A673 (cell line): Measurements from ENCODE around the gene DPH1. TPM values are rescaled to one million over a fixed set of nuclear protein-coding genes. Genes with fewer than 3 reads are reported as not detected.

Source experiments
- BruUV-seq: library from RNA; stranded (reverse); fragments of 400-500 nt; replicated peaks from 2 replicates; lab custom pipeline; 2021; lab: Mats Ljungman, UMichigan
- CTCF ChIA-PET: fragments of 300-600 bp; sonication (Branson Sonifier 250); formaldehyde crosslinking; loops from one replicate; lab custom pipeline; 2022; ENCODE audit warnings: antibody characterized with exemption; lab: Charles Lee
- POLR2A ChIA-PET: fragments of 300-600 bp; sonication (Branson Sonifier 250); formaldehyde crosslinking; loops from one replicate; lab custom pipeline; 2022; ENCODE audit warnings: antibody characterized with exemption; ENCODE audit not compliant: low non-redundant PET; lab: Charles Lee
- DNase-seq: peaks from one replicate; pipeline ENCODE4 v3.0.0-alpha.2; 2015; ENCODE audit warnings: low spot score
- H3K27ac ChIP-seq: fragments of 200-600 bp; sonication (generic); 2 replicates; pipeline ENCODE4 v1.5.1; 2016; ENCODE audit warnings: mixed run types, low read depth, mild to moderate bottlenecking, mixed read lengths, antibody characterized with exemption, low read length; ENCODE audit not compliant: poor library complexity, severe bottlenecking
- H3K27me3 ChIP-seq: fragments of 200-600 bp; sonication (generic); replicated peaks from 2 replicates; pipeline ENCODE4 v1.6.1; 2017; ENCODE audit warnings: mixed run types, low read depth, mild to moderate bottlenecking, mixed read lengths, antibody characterized with exemption, low read length; ENCODE audit not compliant: insufficient read depth, poor library complexity
- H3K36me3 ChIP-seq: fragments of 200-600 bp; sonication (generic); 2 replicates; pipeline ENCODE4 v1.6.1; 2016; ENCODE audit warnings: mixed run types, mild to moderate bottlenecking, mixed read lengths, antibody characterized with exemption, low read length; ENCODE audit not compliant: insufficient read depth, poor library complexity, severe bottlenecking
- H3K4me1 ChIP-seq: fragments of 200-600 bp; sonication (generic); 2 replicates; pipeline ENCODE4 v1.6.1; 2017; ENCODE audit warnings: mixed run types, mild to moderate bottlenecking, mixed read lengths, antibody characterized with exemption, low read length; ENCODE audit not compliant: insufficient read depth, poor library complexity, severe bottlenecking
- H3K4me3 ChIP-seq: fragments of 200-600 bp; sonication (generic); 2 replicates; pipeline ENCODE4 v1.5.1; 2016; ENCODE audit warnings: low read depth, mixed run types, mild to moderate bottlenecking, mixed read lengths, low read length; ENCODE audit not compliant: poor library complexity, severe bottlenecking
- H3K9me3 ChIP-seq: fragments of 200-600 bp; sonication (generic); 2 replicates; pipeline ENCODE4 v1.6.1; 2016; ENCODE audit warnings: mixed run types, low read depth, mild to moderate bottlenecking, mixed read lengths, antibody characterized with exemption, low read length; ENCODE audit not compliant: poor library complexity, severe bottlenecking
- EZH2 ChIP-seq: fragments of 200-600 bp; sonication (generic); IDR thresholded peaks from 2 replicates; pipeline ENCODE4 v1.6.1; 2017; ENCODE audit warnings: borderline replicate concordance, low read depth, mild to moderate bottlenecking, mixed read lengths, antibody characterized with exemption, low read length; ENCODE audit not compliant: poor library complexity, severe bottlenecking
- intact Hi-C: fragments of 100-400 bp; cut with micrococcal nuclease; formaldehyde crosslinking; loops from one replicate; pipeline ENCODE4 v1.10.0; 2022; ENCODE audit not compliant: unreplicated experiment
- total RNA-seq: library from RNA; stranded (reverse); gene quantifications from 2 replicates; pipeline ENCODE4 v1.2.3, GENCODE V29; 2021
- TF ChIP-seq, protein P1 (sequence below): fragments of 300-800, 200-600 bp; sonication (generic); conservative IDR thresholded peaks from 2 replicates; pipeline ENCODE4 v1.5.1; 2017; ENCODE audit warnings: low read depth, mild to moderate bottlenecking, antibody characterized with exemption, low read length, moderate library complexity, mixed read lengths

Gene DPH1
- total RNA-seq, 1 experiment from 2014 or later = 51.1 TPM

- H3K4me1 ChIP-seq = peaks cover 16% of the 10 kb centered on the region
- H3K27ac ChIP-seq = peak overlapping the region; percentile 54
- peak overlapping the region; percentile 51 for H3K4me3 ChIP-seq
- BruUV-seq = no TSS peak
- CTCF ChIA-PET = interaction anchor here (0.6 kb wide), 1 partner anchor 190 kb away, joined by 8 read pairs; no protein-coding TSS in a partner anchor
- H3K9me3 ChIP-seq = no peaks in the 10 kb centered on the region
- no peaks in the 10 kb centered on the region for H3K36me3 ChIP-seq
- TF ChIP-seq, protein P1, sequence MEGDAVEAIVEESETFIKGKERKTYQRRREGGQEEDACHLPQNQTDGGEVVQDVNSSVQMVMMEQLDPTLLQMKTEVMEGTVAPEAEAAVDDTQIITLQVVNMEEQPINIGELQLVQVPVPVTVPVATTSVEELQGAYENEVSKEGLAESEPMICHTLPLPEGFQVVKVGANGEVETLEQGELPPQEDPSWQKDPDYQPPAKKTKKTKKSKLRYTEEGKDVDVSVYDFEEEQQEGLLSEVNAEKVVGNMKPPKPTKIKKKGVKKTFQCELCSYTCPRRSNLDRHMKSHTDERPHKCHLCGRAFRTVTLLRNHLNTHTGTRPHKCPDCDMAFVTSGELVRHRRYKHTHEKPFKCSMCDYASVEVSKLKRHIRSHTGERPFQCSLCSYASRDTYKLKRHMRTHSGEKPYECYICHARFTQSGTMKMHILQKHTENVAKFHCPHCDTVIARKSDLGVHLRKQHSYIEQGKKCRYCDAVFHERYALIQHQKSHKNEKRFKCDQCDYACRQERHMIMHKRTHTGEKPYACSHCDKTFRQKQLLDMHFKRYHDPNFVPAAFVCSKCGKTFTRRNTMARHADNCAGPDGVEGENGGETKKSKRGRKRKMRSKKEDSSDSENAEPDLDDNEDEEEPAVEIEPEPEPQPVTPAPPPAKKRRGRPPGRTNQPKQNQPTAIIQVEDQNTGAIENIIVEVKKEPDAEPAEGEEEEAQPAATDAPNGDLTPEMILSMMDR = no peak
- no peak for TF ChIP-seq EZH2
- DNase-seq = peak; percentile 81
- H3K27me3 ChIP-seq = no peaks in the 10 kb centered on the region
- POLR2A ChIA-PET = interaction anchor here (0.6 kb wide), 2 partner anchors 271 to 352 kb away, joined by 3 to 4 read pairs; no protein-coding TSS in a partner anchor
- intact Hi-C loops = no loop called here
Measured at GRCh38 chr17:2050300-2051060, 20.5 kb downstream of the DPH1 start.

- no peak for TF ChIP-seq EZH2
- TF ChIP-seq, protein P1 = no peak
- intact Hi-C loops = no loop called here
- H3K4me1 ChIP-seq = peaks cover 17% of the 10 kb centered on the region
- H3K27me3 ChIP-seq = no peaks in the 10 kb centered on the region
- H3K36me3 ChIP-seq = no peaks in the 10 kb centered on the region
- DNase-seq = peak; percentile 66
- peak overlapping the region; percentile 51 for H3K4me3 ChIP-seq
- ChIA-PET CTCF (interaction anchor here (0.6 kb wide), 1 partner anchor 190 kb away, joined by 8 read pairs; no protein-coding TSS in a partner anchor), POLR2A (interaction anchor here (0.6 kb wide), 1 partner anchor 270 kb away, joined by 4 read pairs; no protein-coding TSS in a partner anchor)
- no peak overlapping the region for H3K27ac ChIP-seq
- BruUV-seq = no TSS peak
- no peaks in the 10 kb centered on the region for H3K9me3 ChIP-seq
Measured at GRCh38 chr17:2051061-2051932, 21.3 kb downstream of the DPH1 start.

DNA sequence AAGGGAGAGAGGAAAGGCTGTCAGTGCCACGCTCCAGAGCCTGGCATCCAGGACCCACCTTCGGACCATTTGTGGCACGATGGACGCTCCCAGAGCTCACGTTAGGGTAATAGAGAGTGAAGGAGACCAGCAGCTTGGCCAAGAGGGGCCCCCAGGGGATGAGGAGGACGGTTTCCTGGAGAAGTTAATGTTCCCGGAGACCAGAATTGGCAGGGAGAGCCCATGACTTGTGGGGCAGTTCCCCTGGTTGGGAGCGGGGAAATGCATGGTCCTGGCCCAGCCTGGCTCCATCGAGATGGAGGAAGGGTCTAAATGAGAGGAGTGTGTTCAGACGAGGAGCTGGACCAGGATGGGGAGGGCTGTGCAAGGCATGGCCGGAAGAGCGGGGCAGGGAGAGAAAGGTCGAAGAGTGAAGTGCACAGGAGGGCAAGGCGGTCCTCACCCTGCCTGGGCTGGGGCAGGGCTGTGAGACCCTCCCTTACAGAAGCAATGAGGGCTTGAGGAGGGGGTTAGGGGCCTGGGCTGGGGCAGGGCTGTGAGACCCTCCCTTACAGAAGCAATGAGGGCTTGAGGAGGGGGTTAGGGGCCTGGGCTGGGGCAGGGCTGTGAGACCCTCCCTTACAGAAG lies 22.1 kb downstream of the DPH1 start:
- CTCF ChIA-PET = no interaction called here
- POLR2A ChIA-PET = no interaction called here
- TF ChIP-seq, protein P1 = no peak
- TF ChIP-seq EZH2 = no peak
- BruUV-seq = no TSS peak
- Histone ChIP-seq H3K9me3 (no peaks in the 10 kb centered on the region), H3K36me3 (no peaks in the 10 kb centered on the region), H3K4me3 (no peak overlapping the region), H3K4me1 (peaks cover 17% of the 10 kb centered on the region), H3K27ac (no peak overlapping the region), H3K27me3 (no peaks in the 10 kb centered on the region)
- DNase-seq = no peak
- intact Hi-C loops = no loop called here
